ENCODE results near the gene M1AP. TPM values are rescaled to one million over a fixed set of nuclear protein-coding genes. Genes with fewer than 3 reads are reported as not detected.

M1AP gene
- total RNA-seq, 1 donor from 2014 or later: 0.74 TPM

DNA sequence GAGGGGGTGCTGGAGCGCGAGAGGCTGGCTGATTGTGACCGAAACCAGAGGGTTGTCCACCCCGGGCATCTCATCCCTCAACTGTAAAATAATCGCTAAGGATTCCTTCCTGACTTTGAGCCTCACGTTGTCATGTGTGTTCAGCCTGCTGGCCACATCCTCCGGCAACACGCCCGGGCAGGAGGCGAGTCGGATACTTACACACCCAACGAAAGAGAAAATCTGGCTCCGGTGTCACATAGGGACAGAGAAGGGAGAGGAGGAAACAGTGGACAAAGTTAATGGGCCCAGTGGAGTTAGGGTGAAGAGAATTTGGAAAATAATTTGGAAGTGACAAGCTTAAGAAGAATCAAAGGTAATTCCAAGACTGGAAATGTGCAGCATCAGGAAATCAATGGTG, 131.5 kb downstream of the M1AP start:
- TF ChIP-seq CTCF (IDR thresholded peaks at IDR 0.05; ENCODE audit: unreplicated experiment): no peak
- H3K27ac Mint-ChIP-seq (ENCODE audit: unreplicated experiment): no peak overlapping the region
- H3K9me3 Mint-ChIP-seq (ENCODE audit: unreplicated experiment): peaks cover 5% of the 10 kb centered on the region
- H3K27me3 Mint-ChIP-seq (ENCODE audit: unreplicated experiment): peaks cover 40% of the 10 kb centered on the region
- peaks cover 16% of the 10 kb centered on the region for H3K36me3 Mint-ChIP-seq (ENCODE audit: low read depth, unreplicated experiment)
- peak overlapping the region; percentile 62 for H3K4me3 Mint-ChIP-seq (ENCODE audit: unreplicated experiment)
- DNase-seq (ENCODE audit: low spot score): no peak
- H3K4me1 Mint-ChIP-seq (ENCODE audit: unreplicated experiment): peaks cover 15% of the 10 kb centered on the region

DNA sequence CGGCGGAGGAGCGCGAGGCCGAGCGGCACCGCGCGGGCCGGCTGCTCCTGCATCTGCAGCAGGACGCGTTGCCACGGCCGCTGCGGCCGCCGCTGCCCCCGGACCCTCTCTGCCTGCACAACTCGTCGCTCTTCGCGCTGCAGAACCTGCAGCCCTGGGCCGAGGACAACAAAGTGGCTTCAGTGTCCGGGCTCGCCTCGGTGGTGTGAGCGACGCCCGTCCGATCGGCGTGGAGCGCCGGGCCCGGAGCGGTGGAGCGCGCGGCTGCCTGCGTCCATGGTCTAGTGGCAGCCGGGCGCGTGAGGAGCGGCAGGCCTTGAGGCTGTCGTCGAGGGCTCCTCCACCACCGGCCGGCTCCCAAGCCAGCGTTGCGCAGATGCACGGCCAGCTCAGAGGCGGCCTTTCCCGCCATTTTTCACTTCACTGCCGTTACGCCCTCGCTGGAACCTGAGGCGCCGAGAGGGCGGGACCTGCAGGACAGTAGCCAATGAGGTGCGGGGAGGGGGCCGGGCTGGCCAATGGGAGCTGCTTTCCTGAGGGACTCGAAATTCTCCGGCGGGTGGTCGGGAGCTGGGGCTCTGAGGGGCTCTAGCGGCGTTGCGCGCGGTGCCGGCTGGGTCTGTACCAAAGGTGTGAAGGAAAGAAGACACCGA, 132.0 kb downstream of the M1AP start:
- no peak for TF ChIP-seq CTCF (IDR thresholded peaks at IDR 0.05; ENCODE audit: unreplicated experiment)
- H3K27ac Mint-ChIP-seq (ENCODE audit: unreplicated experiment): no peak overlapping the region
- peaks cover 41% of the 10 kb centered on the region for H3K27me3 Mint-ChIP-seq (ENCODE audit: unreplicated experiment)
- H3K4me3 Mint-ChIP-seq (ENCODE audit: unreplicated experiment): peak overlapping the region; percentile 62
- H3K4me1 Mint-ChIP-seq (ENCODE audit: unreplicated experiment): peaks cover 15% of the 10 kb centered on the region
- DNase-seq (ENCODE audit: low spot score): peak; percentile 74
- H3K36me3 Mint-ChIP-seq (ENCODE audit: low read depth, unreplicated experiment): peaks cover 16% of the 10 kb centered on the region
- H3K9me3 Mint-ChIP-seq (ENCODE audit: unreplicated experiment): peaks cover 5% of the 10 kb centered on the region

GRCh38 chr2:74515271-74515980, 132.7 kb downstream of the M1AP start:
- no peak for TF ChIP-seq CTCF (IDR thresholded peaks at IDR 0.05; ENCODE audit: unreplicated experiment)
- Mint-ChIP-seq H3K27me3 (ENCODE audit: unreplicated experiment) (peaks cover 46% of the 10 kb centered on the region), H3K4me1 (ENCODE audit: unreplicated experiment) (peaks cover 18% of the 10 kb centered on the region), H3K4me3 (ENCODE audit: unreplicated experiment) (no peak overlapping the region), H3K36me3 (ENCODE audit: low read depth, unreplicated experiment) (peaks cover 16% of the 10 kb centered on the region), H3K9me3 (ENCODE audit: unreplicated experiment) (peaks cover 5% of the 10 kb centered on the region), H3K27ac (ENCODE audit: unreplicated experiment) (no peak overlapping the region)
- DNase-seq (ENCODE audit: low spot score): no peak

DNA sequence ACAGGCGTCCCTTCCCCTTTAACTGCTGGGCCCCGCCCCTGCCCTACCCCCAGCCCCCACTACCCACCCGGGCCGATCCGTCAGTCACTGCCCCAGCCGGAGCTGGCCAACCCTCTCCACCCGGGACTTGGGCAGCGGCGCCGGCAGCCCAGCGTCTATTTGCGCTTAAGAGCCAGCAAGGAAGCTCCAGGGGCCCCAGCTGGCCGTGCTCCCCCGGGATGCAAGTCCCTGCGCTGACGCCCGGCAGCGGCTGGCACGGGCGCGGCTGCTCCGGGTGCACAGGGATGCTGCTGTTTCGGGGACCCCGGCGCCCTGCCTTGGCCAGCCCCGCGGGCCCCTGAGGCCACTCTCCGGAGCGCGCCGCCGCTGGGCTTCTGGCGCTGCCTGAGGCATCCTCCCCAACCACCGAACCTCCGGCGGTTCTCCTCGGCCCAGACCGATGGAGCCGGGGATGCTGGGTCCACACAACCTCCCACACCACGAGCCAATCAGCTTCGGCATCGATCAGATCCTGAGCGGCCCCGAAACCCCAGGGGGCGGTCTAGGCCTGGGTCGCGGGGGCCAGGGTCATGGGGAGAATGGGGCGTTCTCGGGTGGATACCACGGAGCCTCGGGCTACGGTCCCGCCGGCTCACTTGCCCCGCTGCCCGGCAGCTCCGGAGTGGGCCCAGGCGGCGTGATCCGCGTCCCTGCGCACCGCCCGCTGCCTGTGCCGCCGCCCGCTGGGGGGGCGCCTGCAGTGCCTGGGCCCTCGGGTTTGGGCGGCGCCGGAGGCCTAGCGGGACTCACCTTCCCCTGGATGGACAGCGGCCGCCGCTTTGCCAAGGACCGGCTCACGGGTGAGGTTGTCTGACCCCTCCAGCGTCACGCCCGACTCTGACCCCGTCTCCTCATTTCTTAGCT, 133.5 kb downstream of the M1AP start, which contains the start of gene TLX2:
TLX2 (plus strand) TSS at position 83 of the 903 bp plus-strand sequence; CDS start at position 440, 357 bp downstream.
- DNase-seq (ENCODE audit: low spot score): peak; percentile 26

More for the DNA sequence above, 133.5 kb downstream of the M1AP start, which contains the start of gene TLX2:
- H3K4me3 Mint-ChIP-seq (ENCODE audit: unreplicated experiment): no peak within 1 kb of the TSS
- no peak within 1 kb of the TSS for H3K27ac Mint-ChIP-seq (ENCODE audit: unreplicated experiment)
- H3K9me3 Mint-ChIP-seq (ENCODE audit: unreplicated experiment): peaks cover 5% of the 10 kb centered on the region
- peaks cover 44% of the 10 kb centered on the region for H3K27me3 Mint-ChIP-seq (ENCODE audit: unreplicated experiment)
- peaks cover 23% of the 10 kb centered on the region for H3K4me1 Mint-ChIP-seq (ENCODE audit: unreplicated experiment)
- TF ChIP-seq CTCF (IDR thresholded peaks at IDR 0.05; ENCODE audit: unreplicated experiment): no peak
- H3K36me3 Mint-ChIP-seq (ENCODE audit: low read depth, unreplicated experiment): peaks cover 16% of the 10 kb centered on the region

Data from endothelial cell (in vitro differentiated cells).